Right ventricle myocardium superior (tissue), 1 donor: ENCODE data around the gene ITPR2. TPM values are rescaled to one million over a fixed set of nuclear protein-coding genes. Genes with fewer than 3 reads are reported as not detected.
"Not testable (repeated sequence)": the region's sequence is repeated elsewhere in the genome, so short reads cannot be mapped to it uniquely, and the experiment has no call there.

ENCODE experiments used
- ATAC-seq: fragments of 200-7000 bp; cut with Tn5 transposase; one replicate; pipeline ENCODE4 v1.9.1; 2020; ENCODE audit warnings: mild to moderate bottlenecking; ENCODE audit not compliant: poor library complexity
- DNase-seq: peaks from one replicate; pipeline ENCODE4 v3.0.0-alpha.2; 2020
- intact Hi-C: fragments of 100-400 bp; cut with DNase I; formaldehyde crosslinking; loops from one replicate; pipeline ENCODE4 v1.11.2; 2022
- total RNA-seq: library from RNA; stranded (reverse); fragmentation: NEBNext Ultra II Directional; extraction: Animal tissue kit (Norgen Biotek cat#: 25700); gene quantifications from one replicate; pipeline ENCODE4 v1.2.1, GENCODE V29; 2021
- donor health status: DM: no; HTN: yes; CAD: no; lungs with severe emphysema.

Gene ITPR2
- total RNA-seq, 1 donor from 2014 or later: 10.0 TPM

DNA sequence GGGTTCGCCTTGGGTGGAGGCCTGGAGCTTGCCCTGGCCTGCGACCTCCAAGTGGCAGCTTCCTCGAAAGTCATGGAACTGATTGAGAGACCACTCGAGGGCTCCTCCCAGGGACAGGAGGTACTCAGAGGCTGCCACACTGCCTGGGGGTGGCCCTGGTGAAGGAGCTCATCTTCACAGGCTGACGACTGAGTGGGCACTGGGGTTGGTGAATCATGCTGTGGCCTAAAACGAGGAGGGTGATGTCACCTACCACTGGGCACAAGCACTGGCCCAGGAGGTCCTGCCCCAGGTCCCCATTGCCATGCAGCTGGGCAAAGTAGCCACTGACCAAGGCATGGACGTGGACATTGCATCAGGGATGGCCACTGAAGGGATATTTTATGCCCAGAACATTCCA is 32.1 kb downstream of the ITPR2 start:
- ATAC-seq (no peak), DNase-seq (no peak)
- intact Hi-C loops: no loop called here

DNA sequence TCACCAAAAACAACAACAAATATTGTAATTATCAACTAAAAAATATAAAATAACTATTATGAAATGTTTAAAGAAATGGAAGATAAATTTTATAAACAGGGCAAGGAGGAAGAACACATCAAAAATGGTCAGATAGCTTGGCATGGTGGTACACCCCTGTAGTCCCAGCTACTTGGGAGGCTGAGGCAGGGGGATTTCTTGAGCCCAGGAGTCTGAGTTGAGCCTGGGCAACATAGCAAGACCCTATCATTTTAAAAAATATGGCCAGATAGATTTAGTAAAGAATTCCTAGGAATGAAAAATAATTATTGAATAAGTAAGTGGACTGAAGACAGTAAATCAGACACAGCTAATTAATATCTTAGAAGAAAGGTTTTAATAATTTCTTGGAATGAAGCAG is 32.6 kb downstream of the ITPR2 start:
- ATAC-seq (no peak), DNase-seq (no peak)
- intact Hi-C loops: no loop called here

DNA sequence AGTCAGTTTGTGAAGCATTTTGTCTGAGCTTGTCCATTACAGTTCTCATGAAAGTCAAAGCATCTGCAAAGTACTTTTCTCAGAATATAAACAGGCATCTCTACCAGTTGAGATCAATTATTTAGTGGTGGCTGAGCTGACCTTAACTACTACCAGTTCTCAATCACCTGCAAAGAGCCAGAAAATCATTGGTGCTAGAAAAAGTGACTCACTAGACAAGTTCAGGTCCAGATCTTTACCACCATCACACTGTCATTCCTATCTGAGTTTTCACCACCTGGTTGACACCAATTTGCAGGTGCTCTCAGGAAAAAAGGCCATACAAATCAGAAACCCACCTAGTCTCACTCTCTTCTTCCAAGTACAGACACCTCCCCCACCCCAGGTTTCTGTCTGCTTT is 33.3 kb downstream of the ITPR2 start:
- intact Hi-C loops: no loop called here
- ATAC-seq (no peak), DNase-seq (no peak)

DNA sequence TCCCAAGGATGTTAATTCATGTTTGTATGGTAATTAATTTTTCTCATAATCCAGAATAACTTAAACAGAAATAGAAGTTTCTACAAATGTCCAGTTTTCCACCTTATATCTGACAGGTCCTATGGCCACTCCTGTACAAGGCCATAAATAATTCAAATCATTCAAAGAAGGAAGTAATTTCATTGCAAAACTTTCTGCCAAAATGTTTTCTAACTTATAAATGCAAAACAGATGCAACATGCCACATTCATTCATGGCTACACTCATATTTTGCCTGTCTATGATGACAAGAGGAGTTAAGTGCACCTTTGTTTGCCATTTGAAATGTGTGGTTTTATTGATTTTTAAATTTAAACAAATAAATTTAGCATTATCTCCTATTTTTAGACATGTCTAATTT is 34.4 kb downstream of the ITPR2 start:
- DNase-seq: no peak
- intact Hi-C loops: no loop called here
- ATAC-seq: no peak

DNA sequence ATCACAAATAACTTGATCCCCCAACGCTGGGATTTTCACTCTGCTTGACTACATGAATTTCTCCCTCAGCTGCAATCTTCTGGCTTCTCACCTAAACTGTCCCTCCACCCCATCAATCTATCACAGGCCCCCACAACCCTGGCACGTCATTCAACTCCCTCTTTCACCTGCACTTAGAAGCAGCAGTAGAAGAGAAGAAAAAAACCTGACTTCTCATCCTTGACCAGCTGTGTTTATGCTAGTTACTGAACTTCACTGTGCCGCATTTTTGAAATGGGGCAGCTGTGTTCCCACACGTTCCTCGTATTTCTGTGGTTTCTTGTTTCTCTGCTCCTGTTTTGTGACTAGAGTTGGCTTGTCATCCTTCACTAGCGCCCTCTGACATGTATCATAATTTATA is 35.0 kb downstream of the ITPR2 start:
- intact Hi-C loops: no loop called here
- peak; percentile 43 for ATAC-seq
- no peak for DNase-seq

DNA sequence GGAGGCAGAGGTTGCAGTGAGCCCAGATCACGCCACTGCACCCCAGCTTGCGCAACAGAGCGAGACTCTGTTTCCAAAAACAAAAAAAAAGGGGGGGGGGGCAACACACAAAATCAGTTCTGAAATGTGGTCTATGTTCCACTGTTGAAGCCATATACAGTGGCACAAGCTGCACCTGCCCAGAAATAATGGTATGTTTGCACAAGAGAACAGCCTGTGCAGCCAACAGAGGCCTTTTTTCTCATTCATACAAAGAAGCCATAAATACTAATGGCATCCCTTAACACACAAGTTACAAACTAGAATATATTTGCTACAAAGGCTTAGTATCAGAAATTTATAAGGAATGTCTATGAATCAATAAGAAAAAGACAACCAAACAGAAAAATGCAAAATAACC is 37.1 kb downstream of the ITPR2 start:
- ATAC-seq: no peak
- DNase-seq: no peak
- intact Hi-C loops: no loop called here

DNA sequence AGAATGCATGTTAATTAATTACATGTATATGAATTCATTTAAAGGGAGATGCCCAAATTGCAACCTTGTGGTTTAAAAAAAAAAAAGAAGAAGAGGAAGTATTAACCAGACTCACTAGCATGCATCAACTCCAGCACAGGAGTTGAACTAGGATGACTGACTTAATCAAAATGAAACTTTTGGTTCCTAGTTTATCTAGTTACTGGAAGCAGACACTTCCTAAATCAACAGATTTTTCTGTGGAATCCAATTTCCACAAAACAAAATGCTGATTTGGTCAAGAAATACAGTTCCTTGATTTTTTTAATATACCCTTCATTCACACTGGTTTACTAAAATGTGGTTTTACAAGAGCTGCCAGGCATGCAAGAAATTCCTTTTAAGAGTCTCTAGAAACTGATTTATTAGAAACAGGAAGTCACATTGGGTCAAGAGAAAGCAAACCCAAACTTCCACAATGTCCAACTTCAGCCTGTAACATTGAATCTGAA is 41.6 kb downstream of the ITPR2 start:
- intact Hi-C loops: no loop called here
- no peak for DNase-seq
- peak; percentile 53 for ATAC-seq

DNA sequence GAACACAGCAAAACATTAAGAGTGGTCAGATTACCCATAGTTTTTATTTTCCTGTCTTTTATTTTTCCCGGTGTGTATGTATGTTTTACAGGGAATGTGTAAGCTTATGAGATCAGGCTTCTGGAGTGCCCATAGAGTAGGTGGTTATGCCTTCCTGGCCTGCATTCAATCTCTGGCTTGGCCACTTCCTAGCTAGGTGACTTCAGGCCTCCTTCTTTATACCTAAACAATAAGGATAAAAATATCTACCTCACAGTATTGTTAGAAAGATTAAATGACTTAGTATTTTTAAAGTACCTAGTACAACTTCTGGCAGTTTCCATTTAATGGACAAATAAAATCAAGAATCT is 42.4 kb downstream of the ITPR2 start:
- intact Hi-C loops: no loop called here
- no peak for DNase-seq

DNA sequence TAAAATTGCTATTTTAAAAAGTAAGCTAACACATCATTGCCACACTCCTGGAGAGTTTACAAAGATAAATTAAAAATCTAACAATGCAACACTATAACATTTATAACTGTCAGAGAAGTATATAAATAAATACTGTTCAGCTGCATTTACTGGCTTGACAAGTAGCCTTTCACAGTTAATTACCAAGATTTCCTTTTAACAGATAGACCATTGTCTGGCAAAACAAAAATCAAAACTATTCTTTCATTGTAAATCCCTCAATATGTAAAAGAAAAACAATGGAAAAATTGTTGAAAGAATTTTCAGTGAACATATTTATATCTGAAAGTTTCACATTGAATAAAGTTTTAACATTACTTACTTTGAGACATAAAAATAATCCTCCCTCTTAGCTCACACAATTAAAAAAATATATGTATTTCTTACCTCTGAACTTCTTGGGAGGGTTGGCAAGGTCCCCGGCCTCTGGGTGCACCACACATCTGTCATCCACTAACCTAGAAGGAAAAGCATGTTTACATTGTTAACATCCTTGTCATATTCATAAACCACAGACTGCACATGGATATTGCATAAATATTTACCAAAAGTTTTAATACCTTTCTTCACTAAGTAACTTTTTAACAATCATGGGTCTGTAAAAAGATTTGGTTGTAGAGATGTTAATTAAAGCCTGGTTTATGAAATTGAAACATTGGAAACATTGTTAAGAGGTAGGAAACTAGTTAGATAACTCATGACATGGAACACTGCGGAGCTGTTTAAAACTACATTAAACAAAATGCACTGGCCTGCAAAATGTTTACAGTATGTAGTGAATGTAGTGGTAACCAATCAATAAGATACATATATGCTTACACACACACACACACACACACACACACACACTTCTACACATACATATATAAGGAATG is 43.0 kb downstream of the ITPR2 start:
- DNase-seq (no peak), ATAC-seq (no peak)
- intact Hi-C loops: no loop called here

More for the DNA sequence above, 42.4 kb downstream of the ITPR2 start:
- no peak for ATAC-seq

DNA sequence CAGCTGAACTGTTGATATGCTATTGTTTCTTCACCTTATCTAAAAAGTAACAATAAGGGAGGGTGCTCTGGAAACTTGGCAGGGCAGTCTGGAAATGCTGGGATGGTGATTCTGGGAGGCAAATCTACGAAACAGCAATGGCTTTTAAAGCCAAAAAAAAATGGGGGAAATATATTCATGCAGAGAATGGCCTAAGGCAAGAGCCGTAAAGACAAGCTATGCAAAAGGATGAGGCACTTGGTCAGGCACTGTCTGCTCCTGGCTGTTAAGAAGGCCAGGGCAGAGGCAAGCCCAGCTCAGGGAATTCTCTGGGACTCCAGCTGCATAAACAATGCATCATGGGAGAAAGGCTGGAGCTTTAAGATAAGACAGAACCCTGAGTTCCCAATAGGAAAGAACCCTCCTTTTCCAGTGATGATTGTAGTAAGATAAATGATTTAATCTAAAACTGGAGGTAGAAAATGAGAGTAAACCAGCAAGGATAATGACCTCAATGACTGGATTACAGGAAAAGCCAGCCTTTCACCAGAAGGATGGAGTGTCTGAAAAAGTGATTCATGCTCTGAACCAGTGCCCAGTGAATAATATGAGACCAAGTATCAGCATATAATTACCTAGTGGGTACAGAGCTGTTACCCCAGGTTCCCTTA is 46.0 kb downstream of the ITPR2 start:
- ATAC-seq (peak; percentile 53), DNase-seq (no peak)
- intact Hi-C loops: no loop called here

DNA sequence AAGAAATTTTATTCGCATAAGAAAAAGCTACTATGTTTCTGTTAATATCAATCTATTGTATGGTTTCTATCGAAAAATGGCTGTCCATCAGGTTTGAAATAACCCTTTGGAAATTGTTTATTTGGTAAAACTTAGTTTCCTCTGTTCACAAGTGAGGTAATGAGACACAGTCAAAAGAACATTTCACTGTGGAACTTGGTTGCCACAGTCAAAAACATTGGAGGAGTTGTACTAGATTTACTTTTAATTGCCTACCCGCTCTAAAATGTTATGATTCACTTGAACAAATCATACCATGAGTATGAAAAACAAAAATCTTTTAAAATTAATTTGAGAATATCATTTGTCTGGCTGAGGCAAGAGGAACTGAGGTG is 46.5 kb downstream of the ITPR2 start:
- intact Hi-C loops: no loop called here
- ATAC-seq (no peak), DNase-seq (no peak)

DNA sequence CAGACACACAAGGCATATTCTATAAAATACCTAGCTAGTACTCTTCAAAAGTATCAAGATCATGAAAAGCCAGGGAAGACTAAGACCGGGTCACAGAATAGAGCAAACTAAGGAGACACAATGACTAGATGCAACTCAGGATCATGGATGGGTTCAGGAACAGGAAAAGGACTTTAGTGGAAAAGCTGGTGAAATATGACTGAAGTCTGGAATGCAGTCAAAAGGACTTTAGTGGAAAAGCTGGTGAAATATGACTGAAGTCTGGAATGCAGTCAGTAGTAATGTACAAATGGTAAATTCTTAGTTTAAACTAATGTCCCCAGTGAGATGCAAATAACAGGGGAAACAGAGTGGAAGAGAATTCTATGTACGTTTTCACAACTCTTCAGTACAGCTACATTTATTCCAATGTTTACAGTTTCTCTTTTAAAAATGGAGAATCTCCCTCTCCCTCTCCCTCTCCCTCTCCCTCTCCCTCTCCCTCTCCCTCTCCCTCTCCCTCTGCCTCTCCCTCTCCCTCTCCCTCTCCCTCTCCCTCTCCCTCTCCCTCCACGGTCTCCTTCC is 49.1 kb downstream of the ITPR2 start:
- ATAC-seq, intact Hi-C loops, DNase-seq: not testable (repeated sequence)

DNA sequence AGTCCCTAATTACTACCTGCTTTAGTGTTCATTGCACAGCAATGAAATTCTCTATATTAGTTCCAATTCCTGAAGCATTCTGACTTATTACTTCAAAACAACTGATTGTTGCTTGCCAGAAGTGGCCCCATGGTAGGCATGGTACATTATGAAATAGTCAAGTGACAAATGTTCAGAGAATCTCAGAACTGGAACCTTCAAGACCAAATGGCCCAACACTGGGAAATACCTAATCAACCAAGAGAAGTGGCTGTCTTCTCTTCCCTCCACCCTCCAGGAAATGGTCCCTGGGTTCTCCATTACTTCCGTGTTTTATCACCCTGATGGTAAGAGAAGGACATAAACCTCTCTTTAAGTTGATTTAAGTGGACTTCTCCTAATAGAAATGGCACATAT is 49.9 kb downstream of the ITPR2 start:
- DNase-seq (no peak), ATAC-seq (no peak)
- intact Hi-C loops: no loop called here

DNA sequence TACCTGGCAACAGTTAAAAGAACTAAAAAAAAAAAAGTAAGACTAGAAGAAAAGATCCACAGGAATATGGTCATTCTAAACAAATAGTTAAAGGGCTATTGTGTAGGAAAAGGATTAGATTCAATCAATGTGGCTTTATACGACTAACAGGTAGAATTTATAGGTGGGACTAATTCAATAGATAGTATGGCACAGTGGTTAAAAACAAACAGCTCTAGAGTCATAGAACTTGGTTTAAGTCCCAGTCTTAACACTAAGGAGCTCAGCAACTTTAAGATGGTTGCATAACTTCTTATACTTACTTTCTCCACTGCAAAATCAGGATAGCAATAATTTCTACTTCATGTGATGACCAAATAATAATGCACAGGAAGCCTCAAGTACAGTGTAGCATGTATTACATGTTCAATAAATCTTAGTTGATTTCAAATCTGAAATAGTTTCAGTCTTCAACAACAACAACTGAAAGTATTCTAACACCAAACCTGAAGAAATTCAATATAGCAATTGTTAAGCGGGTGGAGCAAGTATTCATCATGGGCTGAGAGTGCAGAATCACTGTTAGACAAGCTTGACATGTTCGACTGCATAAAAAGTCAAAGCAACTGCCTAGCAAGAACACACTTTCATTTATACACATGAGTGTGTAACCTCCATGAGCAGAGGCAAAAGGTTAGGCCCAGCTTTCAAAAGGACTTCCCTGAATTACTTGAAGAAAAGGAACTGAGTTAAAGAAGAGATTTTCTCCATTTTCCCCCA is 50.4 kb downstream of the ITPR2 start:
- no peak for ATAC-seq
- DNase-seq: no peak
- intact Hi-C loops: no loop called here

DNA sequence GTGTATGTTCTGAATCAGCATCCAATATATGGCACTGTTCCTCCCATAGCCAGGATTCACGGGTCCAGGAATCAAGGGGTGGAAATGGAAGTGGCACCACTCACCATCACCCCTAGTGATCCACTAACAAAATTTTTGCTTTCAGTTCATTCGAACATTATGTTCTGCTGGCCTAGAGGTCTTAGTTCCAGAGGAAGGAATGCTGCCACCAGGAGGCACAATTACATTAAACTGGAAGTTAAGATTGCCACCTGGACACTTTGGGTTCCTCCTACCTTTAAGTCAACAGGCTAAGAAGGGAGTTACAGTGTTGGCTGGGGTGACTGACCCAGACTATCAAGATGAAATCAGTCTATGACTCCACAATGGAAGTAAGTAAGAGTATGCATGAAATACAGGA is 52.3 kb downstream of the ITPR2 start:
- intact Hi-C loops, ATAC-seq, DNase-seq: not testable (repeated sequence)

DNA sequence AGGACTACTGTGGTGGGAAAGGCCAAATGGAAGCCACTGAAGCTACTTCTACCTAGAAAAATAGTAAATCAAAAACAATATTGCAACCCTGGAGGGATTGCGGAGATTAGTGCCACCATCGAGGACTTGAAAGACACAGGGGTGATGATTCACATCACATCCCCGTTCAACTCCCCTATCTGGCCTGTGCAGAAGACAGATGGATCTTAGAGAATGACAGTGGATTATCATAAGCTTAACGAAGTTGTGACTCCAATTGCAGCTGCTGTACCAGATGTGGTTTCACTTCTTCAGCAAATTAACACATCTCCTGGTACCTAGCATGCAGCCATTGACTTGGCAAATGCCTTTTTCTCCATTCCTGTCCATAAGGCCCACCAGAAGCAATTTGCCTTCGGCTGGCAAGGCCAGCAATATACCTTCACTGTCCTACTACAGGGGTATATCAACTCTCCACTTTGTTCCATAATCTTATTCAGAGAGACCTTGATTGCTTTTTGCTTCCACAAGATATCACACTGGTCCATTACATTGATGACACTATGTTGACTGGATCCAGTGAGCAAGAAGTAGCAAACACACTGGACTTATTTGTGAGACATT is 54.7 kb downstream of the ITPR2 start:
- intact Hi-C loops, ATAC-seq, DNase-seq: not testable (repeated sequence)

DNA sequence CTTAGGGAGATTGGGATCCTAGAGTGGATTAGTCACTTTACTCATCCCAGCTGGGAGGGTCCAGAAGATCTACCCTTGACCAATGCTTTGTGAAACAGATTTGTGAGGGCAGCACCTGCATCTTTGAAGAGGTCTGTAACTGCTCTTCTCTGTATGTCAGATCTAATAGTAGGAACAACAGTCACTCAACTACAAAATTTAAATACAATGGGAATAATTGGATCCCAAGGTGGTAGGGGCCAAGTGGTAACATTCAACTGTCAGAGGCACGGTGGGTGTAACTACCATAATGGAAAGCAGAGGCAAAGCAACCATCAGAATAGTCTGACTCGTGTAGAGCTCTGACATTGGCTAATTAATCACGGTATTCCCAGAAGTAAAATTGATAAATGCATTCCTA is 55.8 kb downstream of the ITPR2 start:
- ATAC-seq (no peak), DNase-seq (no peak)
- intact Hi-C loops: no loop called here

DNA sequence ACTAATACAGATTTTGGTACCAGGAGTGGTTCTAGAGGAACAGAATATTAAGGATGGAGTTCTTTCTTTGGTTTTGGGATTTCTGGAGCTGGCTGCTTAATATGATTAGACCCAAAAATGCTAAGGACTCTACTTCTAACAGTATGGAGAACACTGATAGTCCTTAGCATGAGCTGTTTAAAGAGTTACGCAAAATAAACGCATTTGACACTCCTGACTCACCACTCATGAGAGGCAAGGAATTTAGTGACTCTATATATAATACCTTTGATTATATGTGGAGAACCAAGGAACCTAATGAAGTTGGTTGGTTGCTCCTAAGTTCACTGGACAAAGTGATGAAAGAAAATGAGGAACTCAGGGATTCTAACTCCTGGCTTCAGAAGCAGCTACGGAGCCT is 57.0 kb downstream of the ITPR2 start:
- ATAC-seq, intact Hi-C loops, DNase-seq: not testable (repeated sequence)
